Keratinocyte (primary cell): ENCODE measurements around the gene RAB23. TPM values are rescaled to one million over a fixed set of nuclear protein-coding genes. Genes with fewer than 3 reads are reported as not detected.

Experiments
- DNase-seq: peaks from one replicate; pipeline ENCODE4 v3.0.0-alpha.2; 2011; ENCODE audit warnings: low read depth, missing footprints, low spot score
- FAIRE-seq: peaks from 2 replicates; lab custom pipeline; 2011; peaks lifted over from hg19 to GRCh38; lab: Jason Lieb, UNC
- H2AFZ ChIP-seq: 2 replicates; pipeline ENCODE4 v1.6.0; 2012; ENCODE audit warnings: low read length, control low read depth, inconsistent platforms; ENCODE audit not compliant: control insufficient read depth
- H3K27ac ChIP-seq: 2 replicates; pipeline ENCODE4 v1.5.1; 2011; ENCODE audit warnings: low read length; ENCODE audit not compliant: control insufficient read depth, insufficient read depth
- H3K27me3 ChIP-seq: 3 replicates; pipeline ENCODE4 v1.6.0; 2011; ENCODE audit warnings: low read length; ENCODE audit not compliant: control insufficient read depth, insufficient read depth; ENCODE audit errors: extremely low read depth
- H3K36me3 ChIP-seq, 2 experiments: 2 replicates in 1 of 2; 3 replicates in 1 of 2; pipeline ENCODE4 v1.5.1; 2011; ENCODE audit warnings: low read length in 2 of 2, mild to moderate bottlenecking in 1 of 2; ENCODE audit not compliant: control insufficient read depth in 2 of 2, insufficient read depth in 2 of 2; ENCODE audit errors: extremely low read depth in 1 of 2
- H3K4me1 ChIP-seq: 3 replicates; pipeline ENCODE4 v1.5.1; 2011; ENCODE audit warnings: low read length; ENCODE audit not compliant: control insufficient read depth, insufficient read depth; ENCODE audit errors: extremely low read depth
- H3K4me2 ChIP-seq: 3 replicates; pipeline ENCODE4 v1.6.0; 2011; ENCODE audit warnings: low read depth, low read length; ENCODE audit not compliant: control insufficient read depth, insufficient read depth; ENCODE audit errors: extremely low read depth
- H3K4me3 ChIP-seq, 3 experiments: fragments of 200-600 bp in 1 of 3; sonication (generic) in 1 of 3; 2 replicates in 2 of 3; 3 replicates in 1 of 3; pipeline ENCODE4 v1.5.1; 2011 to 2016; ENCODE audit warnings: low read length in 3 of 3, mild to moderate bottlenecking in 3 of 3, control low read depth in 2 of 3, inconsistent platforms in 1 of 3, low read depth in 1 of 3, mixed read lengths in 1 of 3, mixed run types in 1 of 3, moderate library complexity in 1 of 3; ENCODE audit not compliant: control insufficient read depth in 2 of 3, insufficient read depth in 2 of 3; ENCODE audit errors: extremely low read depth in 1 of 3
- H3K79me2 ChIP-seq: 2 replicates; pipeline ENCODE4 v1.6.0; 2012; ENCODE audit warnings: low read length; ENCODE audit not compliant: control insufficient read depth, insufficient read depth
- H3K9ac ChIP-seq: 3 replicates; pipeline ENCODE4 v1.6.0; 2011; ENCODE audit warnings: low read length; ENCODE audit not compliant: control insufficient read depth, insufficient read depth; ENCODE audit errors: extremely low read depth
- H3K9me1 ChIP-seq: 3 replicates; pipeline ENCODE4 v1.6.0; 2011; ENCODE audit warnings: low read length; ENCODE audit not compliant: control insufficient read depth, insufficient read depth; ENCODE audit errors: extremely low read depth
- H3K9me3 ChIP-seq: 2 replicates; pipeline ENCODE4 v1.5.1; 2012; ENCODE audit warnings: low read depth, low read length; ENCODE audit not compliant: control insufficient read depth
- H4K20me1 ChIP-seq: 3 replicates; pipeline ENCODE4 v1.6.0; 2011; ENCODE audit warnings: low read length; ENCODE audit not compliant: control insufficient read depth, insufficient read depth; ENCODE audit errors: extremely low read depth
- EZH2 ChIP-seq: IDR thresholded peaks from one replicate; pipeline ENCODE4 v1.6.1; 2012; ENCODE audit warnings: inconsistent platforms, mild to moderate bottlenecking, low read length, moderate library complexity
- dilution Hi-C: fragments of 300-500 bp; cut with MboI; formaldehyde crosslinking; loops from one replicate; pipeline ENCODE4 v1.7.0; 2020; ENCODE audit warnings: low sequenced_read_pairs; ENCODE audit not compliant: extremely low pct_ligation_motif_present
- polyA plus RNA-seq, 5 experiments: library from polyadenylated mRNA; depleted of rRNA in 3 of 5; stranded (reverse) in 3 of 5; stranded (forward) in 1 of 5; unstranded in 1 of 5; fragments of >200 nt; gene quantifications; 1 replicate in 1 of 5; 2 replicates in 3 of 5; 3 replicates in 1 of 5; pipeline versions ENCODE4 v1.2.1 to v1.2.3, GENCODE V29; 2011 to 2012; ENCODE audit warnings: missing spikeins in 2 of 5, low read depth in 1 of 5, low replicate concordance in 1 of 5
- TF ChIP-seq, protein P1 (sequence below), 3 experiments: IDR thresholded peaks in 1 of 3; conservative IDR thresholded peaks in 1 of 3; optimal IDR thresholded peaks in 1 of 3; 2 replicates in 2 of 3; 3 replicates in 1 of 3; pipeline versions ENCODE3 to v1.5.1; 2011; ENCODE audit warnings: low read length in 3 of 3, mild to moderate bottlenecking in 3 of 3, moderate library complexity in 2 of 3, control low read depth in 1 of 3, inconsistent platforms in 1 of 3; ENCODE audit not compliant: insufficient read depth in 2 of 3; ENCODE audit errors: extremely low read depth in 1 of 3

Gene RAB23
- polyA plus RNA-seq, 1 donor (not counting 4 experiments of a cell fraction or from before 2014, with no cell fraction given) = 14.6 TPM

DNA sequence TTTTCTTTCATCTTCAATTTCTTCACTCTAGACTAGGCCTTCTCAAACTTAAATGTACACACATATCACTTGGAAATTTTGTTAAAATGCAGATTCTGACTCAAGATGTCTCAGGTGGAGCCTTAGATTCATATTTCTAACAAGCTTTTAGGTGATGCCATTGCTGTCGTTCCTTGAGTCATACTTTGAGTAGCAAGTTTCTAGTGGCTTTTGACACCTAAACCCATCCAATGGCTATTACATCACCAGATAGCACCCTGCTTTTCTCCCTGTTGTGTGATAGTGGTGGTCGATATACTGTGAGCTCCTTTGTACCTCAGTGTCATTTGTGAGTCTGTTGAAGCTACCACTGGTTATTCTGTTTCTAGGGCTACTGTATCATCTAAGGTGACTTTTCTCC is 84.8 kb downstream of the RAB23 start:
- Histone ChIP-seq H3K79me2 (no peaks in the 10 kb centered on the region), H3K27ac (no peak overlapping the region), H3K4me1 (no peaks in the 10 kb centered on the region), H3K9ac (no peak overlapping the region), H3K36me3 (peaks cover 8 to 11% of the 10 kb centered on the region in 2 experiments), H3K9me3 (no peaks in the 10 kb centered on the region), H4K20me1 (no peaks in the 10 kb centered on the region), H3K9me1 (no peaks in the 10 kb centered on the region), H3K4me2 (no peak overlapping the region), H2AFZ (no peak overlapping the region), H3K27me3 (no peaks in the 10 kb centered on the region), H3K4me3 (no peak overlapping the region)
- TF ChIP-seq EZH2 = no peak
- TF ChIP-seq, protein P1, sequence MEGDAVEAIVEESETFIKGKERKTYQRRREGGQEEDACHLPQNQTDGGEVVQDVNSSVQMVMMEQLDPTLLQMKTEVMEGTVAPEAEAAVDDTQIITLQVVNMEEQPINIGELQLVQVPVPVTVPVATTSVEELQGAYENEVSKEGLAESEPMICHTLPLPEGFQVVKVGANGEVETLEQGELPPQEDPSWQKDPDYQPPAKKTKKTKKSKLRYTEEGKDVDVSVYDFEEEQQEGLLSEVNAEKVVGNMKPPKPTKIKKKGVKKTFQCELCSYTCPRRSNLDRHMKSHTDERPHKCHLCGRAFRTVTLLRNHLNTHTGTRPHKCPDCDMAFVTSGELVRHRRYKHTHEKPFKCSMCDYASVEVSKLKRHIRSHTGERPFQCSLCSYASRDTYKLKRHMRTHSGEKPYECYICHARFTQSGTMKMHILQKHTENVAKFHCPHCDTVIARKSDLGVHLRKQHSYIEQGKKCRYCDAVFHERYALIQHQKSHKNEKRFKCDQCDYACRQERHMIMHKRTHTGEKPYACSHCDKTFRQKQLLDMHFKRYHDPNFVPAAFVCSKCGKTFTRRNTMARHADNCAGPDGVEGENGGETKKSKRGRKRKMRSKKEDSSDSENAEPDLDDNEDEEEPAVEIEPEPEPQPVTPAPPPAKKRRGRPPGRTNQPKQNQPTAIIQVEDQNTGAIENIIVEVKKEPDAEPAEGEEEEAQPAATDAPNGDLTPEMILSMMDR (optimal IDR thresholded peaks at IDR 0.05 in 1 of 3, IDR thresholded peaks at IDR 0.05 in 1 of 3, conservative IDR thresholded peaks at IDR 0.05 in 1 of 3; ENCODE audit: extremely low read depth in 1 of 3, insufficient read depth in 2 of 3, low read length in 3 of 3) = no peak
- FAIRE-seq (no peak), DNase-seq (no peak)
- dilution Hi-C loops = no loop called here

Other genes with a start within 250 kb of the RAB23 start
- gene KIAA1586, start 175.6 kb downstream of the RAB23 start, polyA plus RNA-seq = 3.0 to 8.2 TPM (median 3.7 TPM) in 3 replicates
- gene ZNF451, start 132.1 kb downstream of the RAB23 start, polyA plus RNA-seq = 22.1 to 32.1 TPM (median 26.1 TPM) in 3 replicates
- gene BAG2, start 50.0 kb downstream of the RAB23 start, polyA plus RNA-seq = 0.89 to 1.6 TPM (median 1.1 TPM) in 3 replicates
- 6.0 to 12.8 TPM (median 10.0 TPM) in 3 replicates for gene PRIM2, start 95.3 kb upstream of the RAB23 start, polyA plus RNA-seq